Stimulated activated CD4-positive, alpha-beta T cell treated with anti-CD3 and anti-CD28 coated beads, Interleukin-4, amount 100 ng/mL, for 1 hour (primary cell): ENCODE data around the gene CCDC82.

Experiments
- DNase-seq: peaks from one replicate; pipeline ENCODE4 v3.0.0-alpha.2; 2020

The CCDC82 gene

GRCh38 chr11:96306071-96306470 is 83.6 kb downstream of the CCDC82 start:
- DNase-seq, result no peak

GRCh38 chr11:96303980-96304379 is 85.7 kb downstream of the CCDC82 start:
- no peak for DNase-seq

GRCh38 chr11:96303064-96303463 is 86.6 kb downstream of the CCDC82 start:
- no peak for DNase-seq
